Erythroblast (primary cell): ENCODE measurements around the gene TRIP6.
"Not testable (repeated sequence)": the region's sequence is repeated elsewhere in the genome, so short reads cannot be mapped to it uniquely, and the experiment has no call there.

ENCODE experiments used
- GATA1 ChIP-seq: IDR thresholded peaks from 2 replicates; pipeline ENCODE4 v1.6.1; 2011; ENCODE audit warnings: low read depth, mild to moderate bottlenecking, control low read depth, low read length, moderate library complexity
- POLR2A ChIP-seq: IDR thresholded peaks from 2 replicates; pipeline ENCODE4 v1.6.1; 2011; ENCODE audit warnings: mild to moderate bottlenecking, low read length

DNA sequence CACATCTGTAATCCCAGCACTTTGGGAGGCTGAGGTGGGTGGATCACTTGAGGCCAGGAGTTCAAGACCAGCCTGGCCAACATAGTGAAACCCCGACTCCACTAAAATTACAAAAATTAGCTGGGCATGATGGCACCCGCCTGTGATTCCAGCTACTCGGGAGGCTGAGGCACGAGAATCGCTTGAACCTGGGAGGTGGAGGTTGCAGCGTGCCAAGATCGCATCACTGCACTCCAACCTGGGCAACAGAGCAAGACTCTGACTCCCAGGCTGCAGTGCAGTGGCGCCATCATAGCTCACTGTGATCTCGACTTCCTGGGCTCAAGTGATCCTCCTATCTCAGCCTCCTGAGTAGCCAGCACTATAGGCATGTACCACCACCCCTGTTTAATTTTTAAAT, 12.3 kb upstream of the TRIP6 start:
- not testable (repeated sequence) for TF ChIP-seq POLR2A, GATA1
